ENCODE results near the gene IPO11. TPM values are rescaled to one million over a fixed set of nuclear protein-coding genes. Genes with fewer than 3 reads are reported as not detected.
"Not testable (repeated sequence)": the region's sequence is repeated elsewhere in the genome, so short reads cannot be mapped to it uniquely, and the experiment has no call there.

The IPO11 gene
- total RNA-seq, 3 donors from 2014 or later, result 31.5 to 34.7 (median 33.1) TPM

DNA sequence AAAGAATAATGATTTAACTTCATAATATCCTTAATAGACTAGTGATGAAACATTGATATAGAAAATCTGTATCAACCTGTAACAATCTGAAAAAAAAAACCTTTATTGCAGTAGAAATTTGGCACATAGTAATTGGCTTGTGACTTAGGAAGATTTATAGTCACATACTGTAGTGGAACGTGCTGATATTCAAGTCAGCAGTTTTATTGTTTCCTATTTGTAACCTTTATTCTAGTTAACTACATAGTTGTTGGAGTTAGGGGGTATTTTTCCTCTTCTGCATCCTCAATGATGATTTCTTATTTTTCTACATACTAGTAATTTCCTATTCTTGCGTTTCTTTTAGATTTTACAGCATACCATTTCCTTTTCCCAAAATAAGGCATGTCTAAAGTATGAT is 151.5 kb downstream of the IPO11 start:
- no peaks in the 10 kb centered on the region for H3K36me3 ChIP-seq
- TF ChIP-seq, protein P1, sequence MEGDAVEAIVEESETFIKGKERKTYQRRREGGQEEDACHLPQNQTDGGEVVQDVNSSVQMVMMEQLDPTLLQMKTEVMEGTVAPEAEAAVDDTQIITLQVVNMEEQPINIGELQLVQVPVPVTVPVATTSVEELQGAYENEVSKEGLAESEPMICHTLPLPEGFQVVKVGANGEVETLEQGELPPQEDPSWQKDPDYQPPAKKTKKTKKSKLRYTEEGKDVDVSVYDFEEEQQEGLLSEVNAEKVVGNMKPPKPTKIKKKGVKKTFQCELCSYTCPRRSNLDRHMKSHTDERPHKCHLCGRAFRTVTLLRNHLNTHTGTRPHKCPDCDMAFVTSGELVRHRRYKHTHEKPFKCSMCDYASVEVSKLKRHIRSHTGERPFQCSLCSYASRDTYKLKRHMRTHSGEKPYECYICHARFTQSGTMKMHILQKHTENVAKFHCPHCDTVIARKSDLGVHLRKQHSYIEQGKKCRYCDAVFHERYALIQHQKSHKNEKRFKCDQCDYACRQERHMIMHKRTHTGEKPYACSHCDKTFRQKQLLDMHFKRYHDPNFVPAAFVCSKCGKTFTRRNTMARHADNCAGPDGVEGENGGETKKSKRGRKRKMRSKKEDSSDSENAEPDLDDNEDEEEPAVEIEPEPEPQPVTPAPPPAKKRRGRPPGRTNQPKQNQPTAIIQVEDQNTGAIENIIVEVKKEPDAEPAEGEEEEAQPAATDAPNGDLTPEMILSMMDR (IDR thresholded peaks at IDR 0.05), result no peak
- TF ChIP-seq POLR2AphosphoS5 (IDR thresholded peaks at IDR 0.05) (no peak), POLR2A (IDR thresholded peaks at IDR 0.05) (no peak)

DNA sequence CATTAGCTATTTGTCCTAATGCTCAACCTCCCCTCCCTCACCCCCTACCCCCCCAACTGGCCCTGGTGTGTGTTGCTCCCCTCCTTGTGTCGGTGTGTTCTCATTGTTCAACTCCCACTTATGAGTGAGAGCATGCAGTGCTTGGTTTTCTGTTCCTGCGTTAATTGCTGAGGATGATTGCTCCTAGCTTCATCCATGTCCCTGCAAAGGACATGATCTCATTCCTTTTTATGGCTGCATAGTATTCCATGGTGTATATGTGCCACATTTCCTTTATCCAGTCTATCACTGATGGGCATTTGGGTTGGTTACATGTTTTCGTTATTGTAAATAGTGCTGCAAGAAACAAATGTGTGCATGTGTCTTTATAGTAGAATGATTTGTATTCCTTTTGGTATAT is 153.2 kb downstream of the IPO11 start:
- intact Hi-C loops (cut with DNase I; ENCODE audit: low total_unique reads), result not testable (repeated sequence)

More for the DNA sequence above, 151.5 kb downstream of the IPO11 start:
- Histone ChIP-seq H3K27ac (no peak overlapping the region), H3K27me3 (no peaks in the 10 kb centered on the region), H3K4me3 (no peak overlapping the region), H3K4me1 (no peaks in the 10 kb centered on the region), H3K9me3 (peaks cover 11 to 16% of the 10 kb centered on the region in 2 donors)
- intact Hi-C loops (cut with DNase I; ENCODE audit: low total_unique reads), result no loop called here
- no peak for DNase-seq (ENCODE audit: low spot score in 2 of 2)

DNA sequence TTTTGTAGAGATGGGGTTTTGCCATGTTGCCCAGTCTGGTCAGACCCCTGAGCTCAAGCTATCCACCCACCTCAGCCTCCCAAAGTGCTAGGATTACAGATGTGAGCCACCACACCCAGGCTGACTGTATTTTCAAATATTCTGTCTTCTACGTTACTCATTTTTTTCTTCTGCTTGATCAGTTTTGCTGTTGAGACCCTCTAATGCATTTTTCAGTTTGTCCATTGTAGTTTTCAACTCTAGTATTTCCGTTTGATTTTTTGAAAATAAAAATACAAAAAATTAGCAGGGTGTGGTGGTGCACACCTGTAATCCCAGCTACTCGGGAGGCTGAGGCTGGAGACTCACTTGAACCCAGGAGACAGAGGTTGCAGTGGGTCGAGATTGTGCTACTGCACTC is 155.6 kb downstream of the IPO11 start:
- Histone ChIP-seq H3K36me3 (no peaks in the 10 kb centered on the region), H3K27ac (no peak overlapping the region), H3K9me3 (peaks cover 11 to 16% of the 10 kb centered on the region in 2 donors), H3K4me3 (no peak overlapping the region), H3K4me1 (no peaks in the 10 kb centered on the region), H3K27me3 (no peaks in the 10 kb centered on the region)
- intact Hi-C loops (cut with DNase I; ENCODE audit: low total_unique reads), result no loop called here
- no peak for DNase-seq (ENCODE audit: low spot score in 2 of 2)
- TF ChIP-seq POLR2AphosphoS5 (IDR thresholded peaks at IDR 0.05) (no peak), POLR2A (IDR thresholded peaks at IDR 0.05) (no peak)
- TF ChIP-seq, protein P1 (IDR thresholded peaks at IDR 0.05), result no peak

More for the DNA sequence above, 153.2 kb downstream of the IPO11 start:
- H3K27ac ChIP-seq; H3K36me3 ChIP-seq; H3K4me1 ChIP-seq; H3K4me3 ChIP-seq; H3K27me3 ChIP-seq; DNase-seq (ENCODE audit: low spot score in 2 of 2): not testable (repeated sequence)
- H3K9me3 ChIP-seq, result peaks cover 11 to 16% of the 10 kb centered on the region in 2 donors

DNA sequence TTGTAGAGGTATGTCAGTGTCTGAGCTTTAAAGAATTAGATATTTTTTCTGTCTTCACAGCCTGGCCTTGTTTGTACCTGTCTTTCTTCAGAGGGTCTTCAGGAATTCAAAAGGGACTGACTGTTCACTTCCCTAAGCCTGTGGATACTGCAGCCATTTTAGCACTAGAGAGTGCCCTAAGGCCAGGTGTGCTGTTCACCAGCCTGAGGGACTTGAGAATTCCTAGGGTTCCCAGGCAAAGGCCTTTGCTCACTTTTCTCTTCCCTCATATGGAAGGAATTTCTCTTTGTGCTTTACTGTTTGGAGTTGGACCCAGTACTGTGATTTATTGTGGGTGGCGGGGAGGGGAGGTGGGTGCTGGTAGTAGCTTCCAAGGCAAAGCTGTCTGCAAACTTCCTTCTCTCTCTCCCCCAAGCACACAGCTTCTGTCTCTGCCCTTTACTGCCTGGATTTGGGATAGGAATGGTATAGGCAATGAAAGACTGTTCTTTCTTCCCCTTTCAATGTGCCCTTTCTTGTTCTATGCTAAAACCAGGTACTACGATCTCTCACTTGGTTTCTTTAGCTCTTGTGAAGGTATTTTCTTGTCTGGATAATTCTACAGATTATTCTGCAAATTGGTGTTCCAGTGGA is 156.4 kb downstream of the IPO11 start:
- Histone ChIP-seq H3K27ac (no peak overlapping the region), H3K9me3 (peaks cover 11 to 16% of the 10 kb centered on the region in 2 donors), H3K36me3 (no peaks in the 10 kb centered on the region), H3K4me3 (no peak overlapping the region), H3K4me1 (no peaks in the 10 kb centered on the region), H3K27me3 (no peaks in the 10 kb centered on the region)
- DNase-seq (ENCODE audit: low spot score in 2 of 2), result no peak
- intact Hi-C loops (cut with DNase I; ENCODE audit: low total_unique reads), result no loop called here
- TF ChIP-seq POLR2AphosphoS5 (IDR thresholded peaks at IDR 0.05), result no peak
- TF ChIP-seq, protein P1 (IDR thresholded peaks at IDR 0.05), result no peak
- TF ChIP-seq POLR2A (IDR thresholded peaks at IDR 0.05), result no peak

DNA sequence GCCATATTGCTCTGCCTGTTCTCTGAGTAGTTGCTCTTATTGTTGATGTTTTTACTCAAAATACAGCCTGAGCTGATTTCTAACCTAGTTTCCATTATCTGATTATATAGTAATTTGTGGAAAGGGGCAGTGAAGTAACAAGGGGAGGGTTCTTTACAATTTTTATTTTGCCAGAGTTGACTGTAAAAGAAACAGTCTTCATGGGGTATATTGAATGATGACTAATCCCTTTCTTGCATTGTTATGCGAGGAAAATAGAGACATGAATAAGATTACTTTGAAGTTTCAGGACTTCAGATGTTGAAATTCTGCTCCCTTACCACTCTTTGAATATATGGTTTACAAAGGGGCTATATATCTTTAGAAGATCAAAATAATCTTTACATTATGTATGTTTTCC is 156.9 kb downstream of the IPO11 start:
- intact Hi-C loops (cut with DNase I; ENCODE audit: low total_unique reads), result no loop called here
- TF ChIP-seq POLR2A (IDR thresholded peaks at IDR 0.05) (no peak), POLR2AphosphoS5 (IDR thresholded peaks at IDR 0.05) (no peak)
- TF ChIP-seq, protein P1 (IDR thresholded peaks at IDR 0.05), result no peak
- peaks cover 11 to 16% of the 10 kb centered on the region in 2 donors for H3K9me3 ChIP-seq

More for the DNA sequence above, 156.9 kb downstream of the IPO11 start:
- DNase-seq (ENCODE audit: low spot score in 2 of 2), result no peak
- no peaks in the 10 kb centered on the region for H3K27me3 ChIP-seq
- H3K36me3 ChIP-seq, result no peaks in the 10 kb centered on the region
- H3K27ac ChIP-seq, result no peak overlapping the region
- H3K4me3 ChIP-seq, result no peak overlapping the region
- H3K4me1 ChIP-seq, result no peaks in the 10 kb centered on the region
